CD14-positive monocyte (primary cell): ENCODE results near the gene CYTL1. TPM values are rescaled to one million over a fixed set of nuclear protein-coding genes. Genes with fewer than 3 reads are reported as not detected.

Experiments used
- DNase-seq, 3 donors: peaks; one replicate each; pipeline ENCODE4 v3.0.0-alpha.2; 2011 to 2022
- H2AFZ ChIP-seq: 2 replicates; pipeline ENCODE4 v1.6.0; 2012; ENCODE audit warnings: mild to moderate bottlenecking, low read depth, low read length, inconsistent platforms; ENCODE audit not compliant: insufficient read depth, poor library complexity, severe bottlenecking
- H3K27ac ChIP-seq, 2 donors: 1 replicate in 1 of 2; 2 replicates in 1 of 2; pipeline ENCODE4 v1.5.1; 2012 to 2013; ENCODE audit warnings: low read length in 2 of 2, control low read depth in 1 of 2, inconsistent platforms in 1 of 2, low read depth in 1 of 2, mild to moderate bottlenecking in 1 of 2
- H3K27me3 ChIP-seq, 2 donors: one replicate each; pipeline versions ENCODE4 v1.6.0 to v1.6.1; 2011 to 2013; ENCODE audit warnings: low read length in 2 of 2; ENCODE audit not compliant: control insufficient read depth in 2 of 2, insufficient read depth in 2 of 2
- H3K36me3 ChIP-seq, 2 donors: replicated peaks in 1 of 2; 1 replicate in 1 of 2; 2 replicates in 1 of 2; pipeline versions ENCODE4 v1.5.1 to v1.6.1; 2012 to 2013; ENCODE audit warnings: low read length in 2 of 2, control low read depth in 1 of 2, inconsistent platforms in 1 of 2, mild to moderate bottlenecking in 1 of 2; ENCODE audit not compliant: insufficient read depth in 2 of 2, control insufficient read depth in 1 of 2
- H3K4me1 ChIP-seq, 2 donors: 1 replicate in 1 of 2; 2 replicates in 1 of 2; pipeline versions ENCODE4 v1.5.1 to v1.6.1; 2012 to 2013; ENCODE audit warnings: low read length in 2 of 2, control low read depth in 1 of 2, inconsistent platforms in 1 of 2, mild to moderate bottlenecking in 1 of 2, moderate library complexity in 1 of 2; ENCODE audit not compliant: insufficient read depth in 2 of 2, control insufficient read depth in 1 of 2
- H3K4me2 ChIP-seq: replicated peaks from 2 replicates; pipeline ENCODE3; 2012; ENCODE audit warnings: low read length, moderate library complexity, mild to moderate bottlenecking; ENCODE audit not compliant: poor library complexity, severe bottlenecking; ENCODE audit errors: extremely low read depth
- H3K4me3 ChIP-seq, 3 experiments: fragments of 200-600 bp in 1 of 3; sonication (generic) in 1 of 3; replicated peaks in 1 of 3; 1 replicate in 2 of 3; 2 replicates in 1 of 3; pipeline ENCODE4 v1.5.1; 2011 to 2013; ENCODE audit warnings: low read length in 3 of 3, mild to moderate bottlenecking in 3 of 3, control low read depth in 2 of 3, low read depth in 2 of 3, inconsistent platforms in 1 of 3, moderate library complexity in 1 of 3
- H3K79me2 ChIP-seq: 2 replicates; pipeline ENCODE4 v1.6.0; 2012; ENCODE audit warnings: mild to moderate bottlenecking, control low read depth, inconsistent platforms, low read length, moderate library complexity; ENCODE audit not compliant: insufficient read depth
- H3K9ac ChIP-seq: 2 replicates; pipeline ENCODE4 v1.6.0; 2017; ENCODE audit warnings: low read length, mild to moderate bottlenecking; ENCODE audit not compliant: insufficient read depth, poor library complexity, severe bottlenecking
- H3K9me3 ChIP-seq, 2 donors: replicated peaks in 1 of 2; 1 replicate in 1 of 2; 2 replicates in 1 of 2; pipeline versions ENCODE4 v1.5.1 to v1.6.1; 2012 to 2013; ENCODE audit warnings: low read length in 2 of 2, control low read depth in 1 of 2; ENCODE audit not compliant: control insufficient read depth in 1 of 2, insufficient read depth in 1 of 2
- H4K20me1 ChIP-seq: 2 replicates; pipeline ENCODE4 v1.6.0; 2012; ENCODE audit warnings: mild to moderate bottlenecking, low read length, control low read depth, moderate library complexity; ENCODE audit not compliant: insufficient read depth
- H3K27ac Mint-ChIP-seq, 7 donors: one replicate each; pipeline ENCODE4 v1.8.0; 2020; ENCODE audit warnings: mild to moderate bottlenecking in 7 of 7, mixed read lengths in 7 of 7, moderate library complexity in 6 of 7, inconsistent platforms in 2 of 7
- H3K27me3 Mint-ChIP-seq, 3 donors: one replicate each; pipeline ENCODE4 v1.8.0; 2021 to 2022; ENCODE audit warnings: low read depth in 3 of 3, mild to moderate bottlenecking in 3 of 3, mixed read lengths in 3 of 3, moderate library complexity in 3 of 3, inconsistent platforms in 1 of 3
- H3K36me3 Mint-ChIP-seq, 2 donors: one replicate each; pipeline ENCODE4 v1.8.0; 2020; ENCODE audit warnings: mixed read lengths in 2 of 2, inconsistent platforms in 1 of 2, mild to moderate bottlenecking in 1 of 2
- H3K4me1 Mint-ChIP-seq: one replicate; pipeline ENCODE4 v1.8.0; 2020; ENCODE audit warnings: mild to moderate bottlenecking, mixed read lengths
- H3K4me3 Mint-ChIP-seq, 2 donors: one replicate each; pipeline ENCODE4 v1.8.0; 2020; ENCODE audit warnings: mild to moderate bottlenecking in 2 of 2, mixed read lengths in 2 of 2, moderate library complexity in 1 of 2
- H3K9me3 Mint-ChIP-seq, 7 donors: one replicate each; pipeline ENCODE4 v1.8.0; 2020 to 2022; ENCODE audit warnings: mixed read lengths in 7 of 7, mild to moderate bottlenecking in 6 of 7, moderate library complexity in 6 of 7, inconsistent platforms in 2 of 7
- WGBS: methylation state at CpG from one replicate; pipeline ENCODE4 v1.1.5; 2013; ENCODE audit warnings: missing lambda C conversion rate; ENCODE audit not compliant: insufficient coverage; 5-methylcytosine and 5-hydroxymethylcytosine counted together
- intact Hi-C, 2 donors: fragments of 100-400 bp; cut with micrococcal nuclease; formaldehyde crosslinking; loops; one replicate each; pipeline versions ENCODE4 v1.15.0 to v1.15.1; 2023
- polyA plus RNA-seq, 3 donors: library from polyadenylated mRNA; depleted of rRNA in 1 of 3; unstranded in 2 of 3; stranded (reverse) in 1 of 3; fragments of 300-500 nt in 2 of 3; fragments of >200 nt in 1 of 3; fragmentation: Illumina TruSeq in 2 of 3; gene quantifications; 1 replicate in 2 of 3; 2 replicates in 1 of 3; pipeline ENCODE4 v1.2.3, GENCODE V29; 2012 to 2021
- TF ChIP-seq, protein P1 (sequence below): fragments of 200-600 bp; IDR thresholded peaks from one replicate; pipeline ENCODE4 v1.8.0; 2022; ENCODE audit warnings: antibody characterized with exemption, mild to moderate bottlenecking

The CYTL1 gene
- polyA plus RNA-seq, 3 donors: 0.32 to 0.56 TPM; not detected in 1

DNA sequence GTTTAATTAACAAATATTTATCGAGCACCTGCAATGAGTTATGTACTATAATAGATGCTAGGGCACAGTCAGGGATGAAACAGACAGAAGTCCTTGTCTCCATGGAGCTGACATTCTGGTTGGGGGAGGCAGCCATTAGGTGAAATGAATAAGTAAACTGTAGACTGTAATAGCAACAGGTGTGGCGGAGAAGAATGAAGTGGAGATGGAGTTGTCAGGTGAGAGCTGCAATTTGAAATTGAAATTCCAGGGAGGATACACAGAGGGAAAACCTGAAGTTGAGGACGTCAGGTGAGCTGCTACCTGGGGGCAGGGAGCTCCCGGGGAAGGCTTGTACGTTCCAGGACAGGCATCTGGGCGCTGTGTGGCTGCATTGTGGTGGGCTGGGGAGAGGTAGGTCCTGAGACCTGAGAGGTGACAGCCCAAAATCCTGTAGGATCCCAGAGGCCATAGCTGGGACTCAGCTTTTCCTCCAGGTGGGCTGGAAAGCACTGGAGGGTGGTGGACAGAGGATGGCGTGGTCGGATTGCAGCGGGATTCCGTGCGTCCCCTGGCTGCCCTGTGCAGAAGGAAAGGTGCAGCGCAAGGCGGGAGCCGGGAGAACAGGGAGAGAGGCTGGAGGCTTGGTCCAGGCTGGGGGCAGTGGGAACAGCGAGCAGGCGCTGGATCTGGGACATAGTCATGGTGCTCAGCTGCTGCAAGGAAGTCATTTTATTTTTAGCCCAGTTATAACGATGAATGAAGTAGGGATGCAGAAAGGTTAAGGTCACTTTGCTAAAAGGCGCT, 24.8 kb downstream of the CYTL1 start:
- Histone ChIP-seq H4K20me1 (no peaks in the 10 kb centered on the region), H2AFZ (no peak overlapping the region), H3K27ac (no peak overlapping the region), H3K4me2 (no peak overlapping the region), H3K4me1 (peaks cover 4% of the 10 kb centered on the region in 2 donors), H3K36me3 (no peaks in the 10 kb centered on the region), H3K79me2 (no peaks in the 10 kb centered on the region), H3K4me3 (no peak overlapping the region), H3K9ac (no peak overlapping the region), H3K9me3 (no peaks in the 10 kb centered on the region), H3K27me3 (no peaks in the 10 kb centered on the region)
- TF ChIP-seq, protein P1, sequence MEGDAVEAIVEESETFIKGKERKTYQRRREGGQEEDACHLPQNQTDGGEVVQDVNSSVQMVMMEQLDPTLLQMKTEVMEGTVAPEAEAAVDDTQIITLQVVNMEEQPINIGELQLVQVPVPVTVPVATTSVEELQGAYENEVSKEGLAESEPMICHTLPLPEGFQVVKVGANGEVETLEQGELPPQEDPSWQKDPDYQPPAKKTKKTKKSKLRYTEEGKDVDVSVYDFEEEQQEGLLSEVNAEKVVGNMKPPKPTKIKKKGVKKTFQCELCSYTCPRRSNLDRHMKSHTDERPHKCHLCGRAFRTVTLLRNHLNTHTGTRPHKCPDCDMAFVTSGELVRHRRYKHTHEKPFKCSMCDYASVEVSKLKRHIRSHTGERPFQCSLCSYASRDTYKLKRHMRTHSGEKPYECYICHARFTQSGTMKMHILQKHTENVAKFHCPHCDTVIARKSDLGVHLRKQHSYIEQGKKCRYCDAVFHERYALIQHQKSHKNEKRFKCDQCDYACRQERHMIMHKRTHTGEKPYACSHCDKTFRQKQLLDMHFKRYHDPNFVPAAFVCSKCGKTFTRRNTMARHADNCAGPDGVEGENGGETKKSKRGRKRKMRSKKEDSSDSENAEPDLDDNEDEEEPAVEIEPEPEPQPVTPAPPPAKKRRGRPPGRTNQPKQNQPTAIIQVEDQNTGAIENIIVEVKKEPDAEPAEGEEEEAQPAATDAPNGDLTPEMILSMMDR: no peak
- Mint-ChIP-seq H3K4me3 (no peak overlapping the region), H3K27me3 (peaks cover 0 to 5% (median 2%) of the 10 kb centered on the region in 3 donors), H3K9me3 (no peaks in the 10 kb centered on the region), H3K27ac (peak overlapping the region in 1 of 7 donors; percentile 67), H3K36me3 (no peaks in the 10 kb centered on the region), H3K4me1 (peaks cover 4% of the 10 kb centered on the region)
- WGBS: 86% methylated on average over 15 of the region's 18 CpGs
- DNase-seq: no peak
- intact Hi-C loops: loop anchor here (2.0 to 10.0 kb wide), 5 partner anchors 148 to 818 kb away; no protein-coding TSS in a partner anchor

DNA sequence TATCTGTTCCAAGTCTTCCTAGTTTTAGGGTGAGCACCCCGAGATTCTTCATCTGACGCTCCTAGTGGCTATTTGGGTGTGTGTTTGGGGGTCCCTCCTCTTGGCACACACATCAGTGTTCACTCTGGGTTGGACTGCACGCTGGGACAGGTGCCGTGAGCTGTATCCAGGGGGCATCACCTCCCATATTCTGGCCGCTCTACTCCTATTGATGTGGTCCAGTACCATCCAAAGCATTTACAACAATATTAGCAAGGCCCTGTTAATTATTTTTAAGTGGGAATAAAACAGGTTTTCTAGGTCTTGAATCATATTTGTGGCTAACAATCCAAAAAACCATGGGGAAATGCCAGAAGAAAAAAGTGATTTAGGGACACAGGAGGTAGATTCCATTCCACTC, 26.4 kb downstream of the CYTL1 start:
- Mint-ChIP-seq H3K4me1 (peaks cover 4% of the 10 kb centered on the region), H3K4me3 (no peak overlapping the region), H3K27ac (peak overlapping the region in 1 of 7 donors; percentile 47), H3K9me3 (no peaks in the 10 kb centered on the region), H3K27me3 (peaks cover 0 to 7% (median 2%) of the 10 kb centered on the region in 3 donors), H3K36me3 (no peaks in the 10 kb centered on the region)
- Histone ChIP-seq H3K79me2 (no peaks in the 10 kb centered on the region), H3K36me3 (no peaks in the 10 kb centered on the region), H3K27me3 (no peaks in the 10 kb centered on the region), H3K9me3 (no peaks in the 10 kb centered on the region), H3K9ac (no peak overlapping the region), H3K4me3 (no peak overlapping the region), H3K27ac (no peak overlapping the region), H2AFZ (no peak overlapping the region), H3K4me2 (no peak overlapping the region), H3K4me1 (peaks cover 4% of the 10 kb centered on the region in 2 donors), H4K20me1 (no peaks in the 10 kb centered on the region)
- DNase-seq: no peak
- TF ChIP-seq, protein P1: no peak
- intact Hi-C loops: loop anchor here (5.0 to 10.0 kb wide), 3 partner anchors 149 to 819 kb away; no protein-coding TSS in a partner anchor
- WGBS: 90% methylated on average over 2 of the region's 5 CpGs
